Gastrocnemius medialis (tissue), 4 donors: ENCODE measurements around the gene PPFIBP1.

Source experiments
- POLR2A ChIP-seq, 2 donors: fragments of 450-650 bp; IDR thresholded peaks; one replicate each; pipeline ENCODE4 v1.6.1; 2017; ENCODE audit warnings: antibody characterized with exemption in 2 of 2, mild to moderate bottlenecking in 2 of 2, moderate library complexity in 2 of 2
- TF ChIP-seq, protein P1 (sequence below), 5 experiments: fragments of 450-650 bp in 3 of 5; fragments of 200-600 bp in 2 of 5; sonication (generic) in 2 of 5; IDR thresholded peaks in 4 of 5; conservative IDR thresholded peaks in 1 of 5; 1 replicate in 4 of 5; 2 replicates in 1 of 5; pipeline ENCODE4 v1.5.1; 2016 to 2019; ENCODE audit warnings: antibody characterized with exemption in 5 of 5, mild to moderate bottlenecking in 3 of 5, moderate library complexity in 3 of 5

DNA sequence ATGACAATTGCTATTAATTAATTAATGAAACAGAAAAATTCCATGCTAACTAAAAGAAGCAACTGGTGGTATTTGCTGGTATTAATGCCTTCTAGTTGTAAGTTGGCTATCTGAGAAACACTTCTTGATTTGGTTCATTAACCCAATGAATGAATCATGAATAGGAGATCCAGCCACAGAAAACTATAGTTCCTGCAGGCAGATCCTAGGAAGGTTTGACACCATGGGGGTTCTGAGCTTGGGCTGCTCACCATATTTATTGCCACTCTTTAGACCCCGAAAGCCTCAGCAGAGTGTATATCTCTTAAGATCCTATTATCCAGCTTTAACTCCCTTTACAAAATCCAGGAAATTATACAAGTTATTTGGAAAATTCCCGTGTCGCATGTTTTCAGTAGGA is 90.9 kb downstream of the PPFIBP1 start:
- TF ChIP-seq, protein P1, sequence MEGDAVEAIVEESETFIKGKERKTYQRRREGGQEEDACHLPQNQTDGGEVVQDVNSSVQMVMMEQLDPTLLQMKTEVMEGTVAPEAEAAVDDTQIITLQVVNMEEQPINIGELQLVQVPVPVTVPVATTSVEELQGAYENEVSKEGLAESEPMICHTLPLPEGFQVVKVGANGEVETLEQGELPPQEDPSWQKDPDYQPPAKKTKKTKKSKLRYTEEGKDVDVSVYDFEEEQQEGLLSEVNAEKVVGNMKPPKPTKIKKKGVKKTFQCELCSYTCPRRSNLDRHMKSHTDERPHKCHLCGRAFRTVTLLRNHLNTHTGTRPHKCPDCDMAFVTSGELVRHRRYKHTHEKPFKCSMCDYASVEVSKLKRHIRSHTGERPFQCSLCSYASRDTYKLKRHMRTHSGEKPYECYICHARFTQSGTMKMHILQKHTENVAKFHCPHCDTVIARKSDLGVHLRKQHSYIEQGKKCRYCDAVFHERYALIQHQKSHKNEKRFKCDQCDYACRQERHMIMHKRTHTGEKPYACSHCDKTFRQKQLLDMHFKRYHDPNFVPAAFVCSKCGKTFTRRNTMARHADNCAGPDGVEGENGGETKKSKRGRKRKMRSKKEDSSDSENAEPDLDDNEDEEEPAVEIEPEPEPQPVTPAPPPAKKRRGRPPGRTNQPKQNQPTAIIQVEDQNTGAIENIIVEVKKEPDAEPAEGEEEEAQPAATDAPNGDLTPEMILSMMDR (IDR thresholded peaks at IDR 0.05 in 4 of 5, conservative IDR thresholded peaks at IDR 0.05 in 1 of 5) = no peak
- no peak for TF ChIP-seq POLR2A (IDR thresholded peaks at IDR 0.05)
